SH-SY5Y (cell line): Measurements from ENCODE around the gene FOXG1.

Experiments used
- GATA2 ChIP-seq: IDR thresholded peaks from 2 replicates; pipeline ENCODE4 v1.6.1; 2011; ENCODE audit warnings: mild to moderate bottlenecking, low read depth, low read length
- GATA3 ChIP-seq: IDR thresholded peaks from 2 replicates; pipeline ENCODE4 v1.6.1; 2011; ENCODE audit warnings: low read depth, mild to moderate bottlenecking, low read length, moderate library complexity

The FOXG1 gene

DNA sequence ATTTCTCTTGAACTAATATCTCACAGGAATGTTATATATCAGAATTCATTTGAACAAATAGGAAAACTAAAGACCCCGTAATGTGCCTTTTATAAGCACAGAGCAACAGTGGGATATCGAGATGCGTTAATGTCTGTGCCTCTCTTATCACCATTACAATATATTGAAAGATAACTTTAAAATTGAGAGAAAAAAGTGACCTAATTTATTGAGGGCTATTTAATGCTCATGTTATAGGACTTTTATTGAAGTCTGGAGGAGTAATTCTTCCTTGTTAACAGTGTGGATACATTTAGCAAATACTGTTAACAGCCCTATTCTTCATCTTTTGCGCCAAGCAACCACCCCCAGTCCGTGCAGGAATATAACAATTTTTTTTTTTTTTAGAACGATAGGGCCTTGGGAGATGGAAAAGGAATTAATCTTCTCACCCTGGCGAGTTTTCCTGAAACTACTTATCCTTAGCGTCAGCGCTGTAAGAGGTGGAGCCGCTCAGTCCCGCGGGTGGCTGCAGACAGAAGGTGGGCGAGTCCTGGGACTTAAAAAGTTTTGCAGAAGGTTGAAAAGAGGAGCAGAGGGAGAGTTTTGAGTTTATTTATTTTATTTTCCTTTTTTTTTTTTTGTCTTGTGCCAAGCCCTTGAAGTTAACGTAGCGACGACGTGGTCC, 11.0 kb downstream of the FOXG1 start:
- TF ChIP-seq GATA3: no peak
- no peak for TF ChIP-seq GATA2

DNA sequence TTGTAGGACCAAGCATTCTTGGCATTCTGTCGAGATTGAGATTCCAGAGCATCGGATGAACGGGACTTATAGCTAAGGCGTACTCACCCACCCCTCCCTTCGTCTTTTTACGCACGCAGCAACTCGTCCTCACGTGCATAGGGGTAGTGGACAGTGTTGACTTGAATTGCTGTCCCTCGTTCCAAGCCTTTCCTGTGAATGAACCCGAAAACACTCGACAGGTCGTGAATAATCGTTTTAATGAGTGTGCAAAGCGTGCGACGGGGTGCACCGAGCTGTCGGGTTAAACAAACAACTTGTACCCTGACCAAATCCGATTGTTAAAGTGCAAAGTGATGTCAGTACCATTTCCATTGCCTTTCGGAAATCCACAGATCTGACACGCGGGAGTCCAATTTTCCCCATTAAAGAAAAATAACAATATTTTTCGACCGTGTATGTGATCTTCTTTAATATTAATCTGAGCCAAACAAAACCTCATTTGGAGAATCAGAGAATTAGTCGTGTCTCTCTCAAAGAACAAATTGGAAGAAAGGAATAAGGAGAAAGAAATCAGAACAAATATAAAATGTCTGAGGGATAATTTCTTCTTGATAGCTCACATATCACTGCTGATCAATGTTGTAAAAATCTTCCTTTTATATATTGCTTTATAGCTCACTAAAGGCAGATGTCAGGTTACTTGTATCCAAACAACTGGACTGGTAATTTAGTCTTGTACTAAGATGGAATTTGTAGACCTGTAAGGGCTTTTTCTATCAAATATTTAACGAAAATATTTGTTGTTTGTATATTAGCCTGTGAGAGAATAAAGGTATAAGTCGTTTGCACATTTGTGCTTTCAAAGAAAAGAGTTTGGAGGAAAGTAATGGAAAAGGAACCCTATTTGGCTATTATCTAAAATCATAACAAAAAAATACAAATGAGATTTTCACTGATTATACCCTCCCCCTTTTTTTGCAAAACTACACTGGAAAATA, 11.8 kb downstream of the FOXG1 start:
- TF ChIP-seq GATA2 (no peak), GATA3 (no peak)

DNA sequence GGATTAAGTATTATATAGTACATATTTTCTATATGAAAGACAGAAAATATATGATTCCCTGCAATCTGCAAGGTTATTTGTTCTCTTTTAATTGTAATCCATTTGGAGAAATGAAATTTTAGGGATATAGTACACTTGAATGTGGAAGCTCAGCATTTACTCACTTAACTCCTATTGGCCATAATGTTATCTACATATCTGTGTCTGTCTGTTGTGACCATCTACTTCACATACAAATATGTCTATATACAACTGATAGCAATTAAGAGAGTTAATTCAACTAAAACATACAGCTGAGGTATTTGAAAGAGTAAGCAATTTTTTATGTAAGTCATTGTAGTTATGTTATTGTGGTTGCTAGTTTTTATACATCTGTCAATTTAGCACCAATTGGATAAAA, 12.9 kb downstream of the FOXG1 start:
- no peak for TF ChIP-seq GATA2
- TF ChIP-seq GATA3: no peak

- no peak for TF ChIP-seq GATA2
- no peak for TF ChIP-seq GATA3
These were observed 14.5 kb downstream of the FOXG1 start for GRCh38 chr14:28780843-28781820.

GRCh38 chr14:28782301-28782700, 15.7 kb downstream of the FOXG1 start:
- TF ChIP-seq GATA3: no peak
- TF ChIP-seq GATA2: no peak

- no peak for TF ChIP-seq GATA3
- TF ChIP-seq GATA2: no peak
These were observed 17.1 kb downstream of the FOXG1 start for GRCh38 chr14:28783664-28784063.

DNA sequence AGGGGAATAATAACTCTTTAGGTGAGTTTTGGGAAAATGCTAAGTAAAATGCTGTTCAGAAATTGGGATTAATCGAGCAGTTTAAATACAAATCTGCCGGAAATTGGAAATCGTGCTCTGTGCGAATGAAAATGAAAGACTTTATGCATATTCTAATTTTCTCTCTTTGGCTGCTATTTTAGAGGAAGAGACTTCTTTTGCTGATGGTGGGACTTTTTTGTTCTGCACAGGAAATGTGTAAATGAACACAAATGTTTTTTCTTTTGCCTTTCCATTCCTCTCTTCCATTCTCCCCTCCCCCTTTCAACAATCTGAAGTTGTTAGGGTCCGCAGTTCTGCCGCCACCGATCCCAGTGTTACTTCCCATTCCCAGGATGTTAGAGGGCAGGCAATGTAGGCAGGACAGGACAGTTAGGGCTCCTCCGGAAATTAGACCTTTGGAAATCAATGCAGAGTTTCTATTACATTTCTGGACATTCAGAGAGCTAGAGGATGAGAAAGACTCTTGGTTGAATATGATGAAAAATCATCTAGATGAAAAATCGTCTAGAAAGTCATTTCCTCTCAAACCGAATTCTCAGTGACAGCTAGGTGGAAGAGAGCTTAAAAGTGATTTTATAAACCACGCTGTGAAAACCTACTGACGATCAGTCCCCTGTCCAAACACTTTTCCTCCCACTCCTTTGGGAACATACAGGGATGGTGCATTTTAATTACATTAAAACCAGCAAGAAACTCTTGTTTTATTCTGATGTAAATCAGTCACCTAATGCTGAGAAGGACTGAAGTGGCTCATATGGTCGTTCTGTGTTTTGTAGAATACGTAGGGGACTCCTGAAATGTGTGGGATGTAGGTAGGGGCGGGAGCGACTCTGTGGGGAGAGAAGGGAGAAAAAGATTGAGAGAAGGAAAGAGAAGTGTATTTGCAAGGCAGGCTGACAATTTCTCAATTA, 17.8 kb downstream of the FOXG1 start:
- no peak for TF ChIP-seq GATA2
- TF ChIP-seq GATA3: no peak

DNA sequence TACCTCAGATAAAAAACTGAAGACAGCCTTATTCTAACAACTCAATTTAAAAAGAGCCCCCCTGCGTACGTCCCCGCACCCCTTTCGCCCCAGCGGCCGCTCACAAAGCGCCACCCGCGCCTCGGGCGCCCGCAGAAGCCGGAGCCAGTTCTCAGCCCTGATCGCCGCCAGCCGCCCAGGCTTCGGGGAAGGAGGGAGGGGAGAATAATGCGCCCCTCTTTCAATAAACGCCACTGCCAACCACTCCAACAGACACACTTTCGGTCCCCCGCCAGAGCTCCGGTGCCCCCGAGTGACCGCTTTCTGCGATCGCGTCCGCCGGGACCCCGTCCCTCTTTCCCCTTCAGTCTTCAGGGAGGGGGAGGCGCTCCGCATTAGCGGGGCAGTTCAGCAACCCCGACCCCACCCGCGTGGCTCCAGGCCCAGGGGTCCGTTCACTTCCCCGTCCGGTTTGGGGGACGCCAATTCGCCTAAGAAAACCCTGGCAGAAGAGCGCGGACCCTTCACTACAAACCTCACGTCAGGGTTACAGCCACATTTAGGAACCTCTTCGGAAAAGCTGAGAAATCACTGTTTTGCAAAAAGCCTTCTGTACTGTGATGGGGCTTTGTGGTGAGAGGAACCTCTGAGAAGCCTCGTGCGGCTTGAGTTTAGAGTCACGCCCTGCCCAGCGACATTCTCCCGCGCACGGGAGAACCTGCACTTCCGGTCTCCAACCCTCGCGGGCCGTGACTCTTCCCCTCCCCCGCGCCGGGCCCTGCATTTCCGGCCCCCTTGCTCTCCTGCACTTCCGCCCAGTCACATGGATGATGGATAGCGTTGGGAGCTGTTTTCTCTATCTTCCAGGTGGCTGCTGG, 18.7 kb downstream of the FOXG1 start:
- TF ChIP-seq GATA3 (no peak), GATA2 (no peak)

GRCh38 chr14:28807518-28807917, 40.9 kb downstream of the FOXG1 start:
- TF ChIP-seq GATA2 (no peak), GATA3 (no peak)

DNA sequence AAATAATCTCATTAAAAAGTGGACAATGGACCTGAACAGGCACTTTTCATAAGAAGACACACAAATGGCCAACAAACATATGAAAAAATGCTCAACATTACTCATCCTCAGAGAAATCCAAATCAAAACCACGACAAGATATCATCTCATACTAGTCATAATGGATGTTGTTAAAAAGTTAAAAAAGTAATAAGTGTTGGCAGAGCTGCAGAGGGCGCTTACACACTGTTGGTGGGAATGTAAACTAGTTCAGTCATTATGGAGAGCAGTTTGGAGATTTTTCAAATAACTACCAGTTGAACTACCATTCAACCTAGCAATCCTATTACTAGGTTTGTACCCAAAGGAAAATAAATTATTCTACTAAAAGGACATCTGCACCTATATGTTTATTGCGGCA, 47.2 kb downstream of the FOXG1 start:
- TF ChIP-seq GATA3 (no peak), GATA2 (no peak)
